A172 (cell line): ENCODE results near the gene NEDD9. TPM values are rescaled to one million over a fixed set of nuclear protein-coding genes. Genes with fewer than 3 reads are reported as not detected.

Experiments used
- DNase-seq: peaks from one replicate; pipeline ENCODE4 v3.0.0-alpha.2; 2015; ENCODE audit warnings: low spot score
- total RNA-seq: library from RNA; depleted of rRNA; stranded (reverse); fragments of >200 nt; shearing (Covaris generic); gene quantifications from 2 replicates; pipeline ENCODE4 v1.2.3, GENCODE V29; 2014

Gene NEDD9
- total RNA-seq, 1 experiment from 2014 or later = 13.3 TPM

GRCh38 chr6:11181478-11182136, 50.9 kb downstream of the NEDD9 start:
- no peak for DNase-seq

- DNase-seq = no peak
Measured at GRCh38 chr6:11179419-11180202, 52.9 kb downstream of the NEDD9 start.

GRCh38 chr6:11179088-11179418, 53.4 kb downstream of the NEDD9 start:
- no peak for DNase-seq

- no peak for DNase-seq
Measured at GRCh38 chr6:11177271-11177670, 55.2 kb downstream of the NEDD9 start.

- no peak for DNase-seq
Measured at GRCh38 chr6:11174242-11174611, 58.2 kb downstream of the NEDD9 start.

- DNase-seq = peak; percentile 28
Measured at GRCh38 chr6:11172501-11173327, 59.8 kb downstream of the NEDD9 start.

- DNase-seq = no peak
Measured at GRCh38 chr6:11171952-11172351, 60.5 kb downstream of the NEDD9 start.

GRCh38 chr6:11168091-11168635, 64.3 kb downstream of the NEDD9 start:
- DNase-seq = no peak

- no peak for DNase-seq
Measured at GRCh38 chr6:11166948-11167347, 65.5 kb downstream of the NEDD9 start.

GRCh38 chr6:11164717-11165646, 67.5 kb downstream of the NEDD9 start:
- DNase-seq = no peak

GRCh38 chr6:11163932-11164331, 68.5 kb downstream of the NEDD9 start:
- no peak for DNase-seq

- DNase-seq = no peak
Measured at GRCh38 chr6:11162262-11162661, 70.2 kb downstream of the NEDD9 start.

- peak; percentile 70 for DNase-seq
Measured at GRCh38 chr6:11161031-11161956, 71.2 kb downstream of the NEDD9 start.

- no peak for DNase-seq
Measured at GRCh38 chr6:11160199-11160598, 72.3 kb downstream of the NEDD9 start.

GRCh38 chr6:11155589-11155988, 76.9 kb downstream of the NEDD9 start:
- DNase-seq = no peak

GRCh38 chr6:11153447-11153846, 79.0 kb downstream of the NEDD9 start:
- DNase-seq = no peak

GRCh38 chr6:11152581-11152980, 79.9 kb downstream of the NEDD9 start:
- no peak for DNase-seq

- DNase-seq = no peak
Measured at GRCh38 chr6:11151488-11151887, 81.0 kb downstream of the NEDD9 start.

- DNase-seq = no peak
Measured at GRCh38 chr6:11149551-11149950, 82.9 kb downstream of the NEDD9 start.
